Mesothelial cell of epicardium (in vitro differentiated cells): ENCODE measurements around the gene OXER1. TPM values are rescaled to one million over a fixed set of nuclear protein-coding genes. Genes with fewer than 3 reads are reported as not detected.

Source experiments
- DNase-seq, 2 experiments: peaks; one replicate each; pipeline ENCODE4 v3.0.0; 2021; ENCODE audit warnings: low spot score in 2 of 2; ENCODE audit not compliant: unreplicated experiment in 2 of 2
- H3K27ac Mint-ChIP-seq: 2 replicates; pipeline ENCODE4 v1.8.0; 2021; ENCODE audit warnings: mixed read lengths
- H3K27me3 Mint-ChIP-seq: 2 replicates; pipeline ENCODE4 v1.8.0; 2021; ENCODE audit warnings: low read depth, mixed read lengths
- H3K36me3 Mint-ChIP-seq: 2 replicates; pipeline ENCODE4 v1.8.0; 2021; ENCODE audit warnings: mixed read lengths
- H3K4me1 Mint-ChIP-seq: 2 replicates; pipeline ENCODE4 v1.8.0; 2021; ENCODE audit warnings: mixed read lengths
- H3K4me3 Mint-ChIP-seq: 2 replicates; pipeline ENCODE4 v1.8.0; 2021; ENCODE audit warnings: mild to moderate bottlenecking, moderate library complexity, mixed read lengths
- H3K9me3 Mint-ChIP-seq: 2 replicates; pipeline ENCODE4 v1.8.0; 2021; ENCODE audit warnings: mixed read lengths
- total RNA-seq: library from RNA; stranded (reverse); gene quantifications from 3 replicates; pipeline ENCODE4 v1.2.1, GENCODE V29; 2021
- TF ChIP-seq, protein P1 (sequence below): fragments of 200-600 bp; sonication (generic); IDR thresholded peaks from one replicate; pipeline ENCODE4 v1.5.0; 2021; ENCODE audit warnings: antibody characterized with exemption; ENCODE audit not compliant: unreplicated experiment

Gene OXER1
- total RNA-seq, 1 donor from 2014 or later, result 7.5 TPM

DNA sequence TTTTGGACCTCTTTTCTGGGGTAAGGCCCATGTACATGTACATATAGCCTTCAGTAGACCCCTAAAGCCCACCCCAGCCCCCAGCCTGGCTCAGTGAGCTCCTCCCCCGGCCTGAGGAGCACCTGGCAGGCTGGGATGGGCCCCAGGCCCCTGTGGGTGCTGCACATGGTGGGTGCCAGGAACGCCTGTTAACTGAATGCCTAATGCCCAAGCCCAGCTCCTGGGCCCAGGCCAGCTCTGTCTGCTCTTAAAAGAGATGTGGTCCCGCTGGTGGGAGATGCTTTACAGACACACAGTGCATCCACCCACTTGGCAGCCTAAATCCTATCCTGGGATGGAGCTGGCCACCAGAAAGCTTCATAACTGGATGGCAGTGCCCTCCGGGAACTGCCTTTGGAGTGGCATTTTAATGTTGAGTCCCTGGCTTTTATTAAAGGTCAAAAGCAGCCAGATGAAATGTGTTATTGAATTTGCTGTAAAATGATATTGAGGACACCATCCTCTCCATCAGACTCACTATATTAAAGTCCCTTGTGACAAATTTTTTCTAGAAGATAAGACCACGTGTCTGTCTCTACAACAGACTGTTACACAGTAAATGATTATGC is 7.7 kb upstream of the OXER1 start:
- no peaks in the 10 kb centered on the region for H3K9me3 Mint-ChIP-seq
- no peak for DNase-seq
- H3K4me3 Mint-ChIP-seq, result no peak overlapping the region
- TF ChIP-seq, protein P1, sequence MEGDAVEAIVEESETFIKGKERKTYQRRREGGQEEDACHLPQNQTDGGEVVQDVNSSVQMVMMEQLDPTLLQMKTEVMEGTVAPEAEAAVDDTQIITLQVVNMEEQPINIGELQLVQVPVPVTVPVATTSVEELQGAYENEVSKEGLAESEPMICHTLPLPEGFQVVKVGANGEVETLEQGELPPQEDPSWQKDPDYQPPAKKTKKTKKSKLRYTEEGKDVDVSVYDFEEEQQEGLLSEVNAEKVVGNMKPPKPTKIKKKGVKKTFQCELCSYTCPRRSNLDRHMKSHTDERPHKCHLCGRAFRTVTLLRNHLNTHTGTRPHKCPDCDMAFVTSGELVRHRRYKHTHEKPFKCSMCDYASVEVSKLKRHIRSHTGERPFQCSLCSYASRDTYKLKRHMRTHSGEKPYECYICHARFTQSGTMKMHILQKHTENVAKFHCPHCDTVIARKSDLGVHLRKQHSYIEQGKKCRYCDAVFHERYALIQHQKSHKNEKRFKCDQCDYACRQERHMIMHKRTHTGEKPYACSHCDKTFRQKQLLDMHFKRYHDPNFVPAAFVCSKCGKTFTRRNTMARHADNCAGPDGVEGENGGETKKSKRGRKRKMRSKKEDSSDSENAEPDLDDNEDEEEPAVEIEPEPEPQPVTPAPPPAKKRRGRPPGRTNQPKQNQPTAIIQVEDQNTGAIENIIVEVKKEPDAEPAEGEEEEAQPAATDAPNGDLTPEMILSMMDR, result no peak
- no peak overlapping the region for H3K27ac Mint-ChIP-seq
- H3K36me3 Mint-ChIP-seq, result no peaks in the 10 kb centered on the region
- no peaks in the 10 kb centered on the region for H3K27me3 Mint-ChIP-seq
- H3K4me1 Mint-ChIP-seq, result no peaks in the 10 kb centered on the region

DNA sequence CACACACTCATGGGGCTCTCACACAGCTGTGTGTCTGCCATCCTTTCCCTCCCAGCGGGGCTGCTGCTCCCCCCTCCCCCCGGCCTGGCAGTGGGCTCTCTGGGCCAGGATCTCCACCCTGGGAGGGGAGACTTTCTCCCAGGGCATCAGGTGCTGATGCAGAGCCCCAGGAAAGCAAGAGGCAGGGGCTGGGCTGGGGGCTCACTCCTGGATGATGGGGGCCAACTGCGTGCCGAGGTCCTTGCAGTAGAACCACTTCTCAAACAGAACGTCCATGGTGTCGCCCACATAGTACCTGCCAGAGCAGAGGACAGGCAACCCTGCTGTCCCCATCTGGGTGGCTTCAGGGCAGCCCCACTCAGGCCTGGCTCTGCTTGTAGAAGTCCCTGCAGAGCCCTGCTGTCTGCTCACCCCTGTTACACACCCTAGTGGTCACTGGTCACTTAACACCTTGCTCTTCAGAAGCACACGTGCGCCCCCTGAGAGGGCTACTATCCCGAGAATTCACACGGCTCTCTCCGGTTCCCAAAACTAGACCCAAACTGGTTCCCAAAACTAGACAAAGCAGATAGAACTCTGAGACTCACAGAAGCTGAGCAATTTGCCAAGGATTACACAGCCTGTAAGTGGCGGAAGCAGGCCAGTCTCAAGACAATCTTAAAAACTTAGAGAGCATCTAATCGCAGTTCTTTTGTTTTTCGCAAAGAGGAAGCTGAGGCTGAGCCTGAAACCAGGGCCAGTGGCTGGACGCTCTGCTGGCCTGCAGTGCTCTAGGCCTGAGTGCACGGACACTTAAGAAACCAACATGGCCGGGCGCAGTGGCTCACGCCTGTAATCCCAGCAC is 6.6 kb upstream of the OXER1 start:
- no peak for DNase-seq
- Mint-ChIP-seq H3K4me1 (no peaks in the 10 kb centered on the region), H3K4me3 (no peak overlapping the region), H3K27me3 (no peaks in the 10 kb centered on the region), H3K27ac (no peak overlapping the region), H3K9me3 (no peaks in the 10 kb centered on the region), H3K36me3 (no peaks in the 10 kb centered on the region)
- TF ChIP-seq, protein P1, result no peak

DNA sequence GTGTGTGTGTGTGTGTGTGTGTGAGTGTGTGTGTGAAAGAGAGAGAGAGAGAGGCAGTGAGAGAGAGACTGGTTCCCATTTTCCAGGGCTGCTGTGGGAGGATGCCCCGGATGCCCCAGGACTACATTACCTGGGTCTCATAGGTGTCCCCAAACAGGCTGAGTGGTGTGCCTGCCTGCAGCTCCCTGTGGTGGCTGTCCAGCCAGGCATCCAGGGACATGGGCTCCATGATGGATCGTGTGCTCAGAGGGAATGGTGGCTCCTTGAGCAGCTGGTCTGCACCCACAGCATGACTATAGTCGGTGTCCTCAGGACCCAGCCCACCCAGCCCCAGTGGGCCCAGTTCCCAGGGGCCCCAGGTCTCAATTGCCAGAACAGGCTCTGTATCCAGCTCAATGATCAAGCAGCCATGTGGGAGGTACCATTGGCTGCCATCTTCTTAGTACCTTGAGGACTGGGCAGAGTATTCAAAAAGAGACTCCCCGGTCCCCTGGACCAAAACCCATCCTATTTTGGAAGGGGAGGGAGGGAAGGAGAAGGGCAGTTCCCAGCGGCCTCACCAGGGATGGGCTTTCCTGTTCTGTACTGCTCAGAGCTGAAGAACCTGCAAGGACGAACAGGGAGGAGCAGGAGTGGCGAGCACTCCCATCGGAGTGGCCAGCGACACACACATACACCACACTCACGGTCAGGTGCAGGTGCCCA is 5.8 kb upstream of the OXER1 start:
- DNase-seq, result no peak
- Mint-ChIP-seq H3K27ac (no peak overlapping the region), H3K36me3 (no peaks in the 10 kb centered on the region), H3K27me3 (no peaks in the 10 kb centered on the region), H3K4me1 (no peaks in the 10 kb centered on the region), H3K4me3 (no peak overlapping the region), H3K9me3 (no peaks in the 10 kb centered on the region)
- TF ChIP-seq, protein P1, result no peak

DNA sequence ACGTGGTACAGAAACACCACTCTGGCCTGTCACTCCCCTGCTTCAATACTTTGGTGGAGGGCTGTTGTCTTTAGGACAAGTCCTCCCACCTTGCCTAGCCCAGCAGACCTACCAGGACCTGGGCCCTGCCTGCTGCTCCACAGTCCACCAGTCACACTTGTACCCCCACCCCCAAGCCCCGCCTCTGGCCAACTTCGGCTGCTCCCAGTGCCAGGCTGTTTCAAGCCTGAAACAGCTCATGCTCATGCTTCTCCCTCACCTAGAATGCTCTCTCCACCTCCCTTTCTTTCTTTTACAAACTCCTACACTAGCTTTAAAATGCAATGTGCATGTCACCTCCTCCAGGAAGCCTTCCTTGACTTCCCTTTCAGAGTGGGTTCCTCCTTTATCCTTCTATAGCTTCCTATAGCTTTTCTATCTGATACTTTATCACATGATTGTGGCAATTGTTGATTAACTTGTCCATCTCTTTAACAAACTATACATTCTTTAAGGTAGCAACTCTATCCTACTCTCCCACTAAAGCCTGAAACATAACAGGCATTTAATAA is 4.8 kb upstream of the OXER1 start:
- no peak overlapping the region for H3K27ac Mint-ChIP-seq
- no peaks in the 10 kb centered on the region for H3K36me3 Mint-ChIP-seq
- no peak for DNase-seq
- no peaks in the 10 kb centered on the region for H3K4me1 Mint-ChIP-seq
- no peaks in the 10 kb centered on the region for H3K9me3 Mint-ChIP-seq
- H3K27me3 Mint-ChIP-seq, result no peaks in the 10 kb centered on the region
- TF ChIP-seq, protein P1, result no peak
- H3K4me3 Mint-ChIP-seq, result no peak overlapping the region

DNA sequence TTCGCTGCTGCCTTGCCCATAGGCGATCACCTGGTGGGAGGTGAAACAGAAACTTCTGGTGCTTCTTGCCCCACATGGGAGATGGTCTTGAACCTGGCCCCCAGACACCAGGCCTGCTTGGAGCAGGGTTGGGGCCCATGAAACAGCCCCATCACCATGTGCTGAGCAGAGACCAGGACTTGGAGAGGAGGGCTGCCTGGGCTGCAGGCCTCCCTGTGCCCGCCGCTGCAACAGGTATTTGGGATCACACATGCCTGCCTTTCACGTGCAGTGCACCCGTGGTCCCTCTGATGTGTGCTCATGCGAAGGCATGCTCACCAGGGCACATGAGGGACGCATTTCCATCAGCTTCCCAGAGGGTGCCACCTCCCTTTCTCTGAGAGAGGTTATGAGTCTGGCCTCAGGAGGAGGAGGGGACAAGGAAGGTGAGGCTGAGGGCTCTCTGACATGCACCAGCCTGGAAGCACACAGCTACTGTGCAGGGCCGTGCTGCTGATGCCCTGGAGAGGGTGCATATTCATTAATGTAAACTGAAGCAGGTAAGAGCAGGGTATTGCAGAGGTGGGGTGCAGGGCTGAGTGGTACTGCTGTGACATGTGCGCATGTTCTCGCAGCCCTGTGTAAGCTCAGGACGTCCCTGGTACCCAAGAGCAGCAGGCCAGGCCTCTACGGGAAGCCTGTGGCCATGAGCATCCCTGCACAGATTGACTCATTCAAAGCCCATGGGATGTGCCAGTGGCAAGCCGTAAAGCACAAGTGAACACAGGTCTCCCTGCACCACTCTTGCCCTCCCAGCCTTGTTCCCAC is 4.2 kb upstream of the OXER1 start:
- no peak for DNase-seq
- Mint-ChIP-seq H3K36me3 (peaks cover 1% of the 10 kb centered on the region), H3K4me1 (no peaks in the 10 kb centered on the region), H3K9me3 (no peaks in the 10 kb centered on the region), H3K27me3 (no peaks in the 10 kb centered on the region), H3K4me3 (no peak overlapping the region), H3K27ac (no peak overlapping the region)
- TF ChIP-seq, protein P1, result no peak
